ENCODE measurements around the gene MYO10. TPM values are rescaled to one million over a fixed set of nuclear protein-coding genes. Genes with fewer than 3 reads are reported as not detected.

Gene MYO10
- total RNA-seq, 1 experiment from 2014 or later: 9.3 TPM

DNA sequence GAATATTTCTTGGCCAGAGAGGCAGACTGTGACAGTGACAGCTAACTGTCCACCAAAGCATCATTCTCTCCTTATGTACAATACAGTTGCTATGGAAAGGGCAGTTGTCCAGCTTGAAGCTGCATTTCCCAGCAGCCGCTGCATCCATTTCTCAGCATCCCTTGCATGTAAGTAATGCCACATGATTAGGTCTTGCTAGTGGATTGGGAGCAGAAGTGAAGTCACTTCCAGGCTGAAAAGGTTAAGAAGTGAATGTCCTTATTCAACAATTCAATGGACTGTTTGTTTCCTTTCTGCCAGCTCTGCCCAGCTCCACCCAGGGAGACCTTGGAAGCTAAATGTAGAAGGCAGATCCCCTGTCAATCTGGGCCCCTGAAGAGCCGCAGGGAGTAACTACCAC, 293.2 kb downstream of the MYO10 start:
- Histone ChIP-seq H3K9me3 (replicated peaks) (no peaks in the 10 kb centered on the region), H3K27ac (no peak overlapping the region), H3K36me3 (no peaks in the 10 kb centered on the region), H3K4me1 (no peaks in the 10 kb centered on the region), H3K27me3 (no peaks in the 10 kb centered on the region), H3K4me3 (no peak overlapping the region)
- no peak for DNase-seq

DNA sequence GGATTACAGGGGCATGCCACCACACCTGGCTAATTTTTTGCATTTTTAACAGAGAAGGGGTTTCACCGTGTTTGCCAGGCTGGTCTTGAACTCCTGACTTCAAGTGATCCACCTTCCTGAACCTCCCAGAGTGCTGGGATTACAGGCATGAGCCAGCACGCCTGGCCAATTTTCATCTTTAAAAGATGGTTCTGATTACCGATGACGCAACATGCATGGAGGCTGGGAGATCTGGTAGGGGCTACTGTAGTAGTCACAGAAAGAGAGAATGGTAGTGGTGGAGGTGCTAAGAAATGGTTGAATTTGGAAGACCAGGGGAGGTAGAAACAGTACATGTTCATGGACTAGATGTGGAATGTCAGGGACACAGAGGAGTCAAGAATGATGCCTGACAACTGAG, 296.9 kb downstream of the MYO10 start:
- DNase-seq: no peak
- Histone ChIP-seq H3K27me3 (no peaks in the 10 kb centered on the region), H3K4me1 (no peaks in the 10 kb centered on the region), H3K27ac (no peak overlapping the region), H3K9me3 (replicated peaks) (no peaks in the 10 kb centered on the region), H3K4me3 (no peak overlapping the region), H3K36me3 (no peaks in the 10 kb centered on the region)

DNA sequence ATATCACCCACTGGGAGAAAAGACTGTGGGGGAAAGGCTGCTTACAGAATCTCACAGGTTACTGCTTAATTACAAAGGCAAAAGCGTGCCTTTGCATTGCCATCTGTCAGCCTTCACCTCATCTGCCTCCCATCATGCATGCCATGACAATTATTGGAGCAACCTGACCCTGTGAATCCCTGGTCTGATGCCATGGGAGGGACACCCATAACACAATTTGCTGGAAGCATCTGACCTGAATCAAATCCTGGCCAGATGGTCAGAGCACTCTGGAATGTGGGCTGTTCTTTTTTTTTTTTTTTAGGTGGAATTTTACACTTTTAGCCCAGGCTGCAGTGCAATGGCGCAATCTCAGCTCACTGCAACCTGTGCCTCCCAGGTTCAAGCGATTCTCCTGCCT, 307.7 kb downstream of the MYO10 start:
- DNase-seq: no peak
- H3K36me3 ChIP-seq: no peaks in the 10 kb centered on the region
- no peaks in the 10 kb centered on the region for H3K27me3 ChIP-seq
- no peaks in the 10 kb centered on the region for H3K4me1 ChIP-seq
- H3K27ac ChIP-seq: no peak overlapping the region
- H3K9me3 ChIP-seq (replicated peaks): no peaks in the 10 kb centered on the region
- H3K4me3 ChIP-seq: no peak overlapping the region

DNA sequence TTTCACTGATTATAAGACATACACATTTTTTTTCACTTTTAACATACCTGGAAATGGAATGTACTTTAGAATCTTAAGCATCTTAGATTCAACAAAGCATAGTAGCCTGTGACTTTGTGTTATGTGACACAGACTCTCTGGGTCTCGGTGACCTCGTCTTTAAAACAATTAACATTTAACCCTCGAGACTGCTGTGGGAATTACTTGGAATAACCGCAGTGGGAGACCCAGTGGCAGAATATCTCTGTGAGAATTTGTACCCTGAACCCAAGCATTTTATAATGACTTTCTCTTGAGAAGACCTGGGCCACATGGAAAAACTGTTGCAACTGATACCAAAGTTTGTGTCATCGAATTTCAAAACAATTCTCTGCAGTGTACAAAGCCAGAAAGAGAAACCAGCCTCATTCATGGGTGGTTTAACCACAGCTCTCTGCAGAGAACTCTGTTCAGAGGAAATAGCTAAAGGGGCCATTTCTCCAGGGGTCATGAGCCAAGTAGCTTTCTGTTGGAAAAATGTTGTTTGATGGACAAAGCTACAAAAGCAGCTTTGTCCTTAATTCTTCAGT, 309.3 kb downstream of the MYO10 start:
- H3K27ac ChIP-seq: no peak overlapping the region
- H3K4me1 ChIP-seq: no peaks in the 10 kb centered on the region
- no peak overlapping the region for H3K4me3 ChIP-seq
- no peaks in the 10 kb centered on the region for H3K9me3 ChIP-seq (replicated peaks)
- H3K27me3 ChIP-seq: no peaks in the 10 kb centered on the region
- no peaks in the 10 kb centered on the region for H3K36me3 ChIP-seq
- DNase-seq: no peak

DNA sequence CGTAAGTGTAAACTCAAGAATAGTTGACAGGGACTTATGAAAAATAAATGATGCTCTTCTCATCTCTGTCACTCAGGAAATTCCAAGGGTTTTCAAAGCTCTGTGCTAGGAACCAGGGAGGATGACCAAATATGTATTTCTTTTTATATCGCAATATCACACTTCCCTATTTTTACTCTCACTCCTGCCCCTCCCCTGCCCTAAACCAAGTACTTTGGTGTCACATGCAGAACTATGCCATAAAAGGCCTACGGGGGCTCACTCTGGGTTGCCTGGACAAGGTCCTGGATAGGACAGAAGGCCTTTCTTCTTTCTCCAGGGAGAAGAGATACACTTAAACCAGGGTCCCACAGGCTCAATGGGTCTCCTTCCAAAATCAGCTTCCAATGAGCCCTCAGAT, 311.0 kb downstream of the MYO10 start:
- Histone ChIP-seq H3K4me1 (no peaks in the 10 kb centered on the region), H3K4me3 (no peak overlapping the region), H3K9me3 (replicated peaks) (no peaks in the 10 kb centered on the region), H3K27ac (no peak overlapping the region), H3K36me3 (no peaks in the 10 kb centered on the region), H3K27me3 (no peaks in the 10 kb centered on the region)
- no peak for DNase-seq

DNA sequence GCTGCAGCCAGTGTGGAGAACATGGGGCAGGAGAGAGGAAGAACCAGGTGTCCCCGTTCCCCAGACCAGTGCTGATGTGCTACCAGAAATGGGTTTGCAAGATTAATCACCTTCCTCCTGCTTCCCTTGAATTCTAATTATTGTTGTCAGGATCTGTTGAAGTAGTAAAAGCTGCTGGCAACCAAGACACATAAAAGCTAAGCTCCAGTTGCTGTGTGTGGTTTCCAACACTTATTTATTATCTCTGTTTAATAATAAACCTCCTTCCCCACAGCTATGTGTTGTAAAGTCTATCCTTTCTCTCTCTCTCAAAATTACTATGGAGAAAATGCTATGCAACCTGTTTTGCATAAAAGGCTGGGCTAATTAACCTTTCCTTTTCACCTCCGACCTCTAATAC, 317.0 kb downstream of the MYO10 start:
- H3K27ac ChIP-seq: no peak overlapping the region
- H3K9me3 ChIP-seq (replicated peaks): no peaks in the 10 kb centered on the region
- no peaks in the 10 kb centered on the region for H3K27me3 ChIP-seq
- no peak for DNase-seq
- no peaks in the 10 kb centered on the region for H3K36me3 ChIP-seq
- H3K4me1 ChIP-seq: no peaks in the 10 kb centered on the region
- no peak overlapping the region for H3K4me3 ChIP-seq

DNA sequence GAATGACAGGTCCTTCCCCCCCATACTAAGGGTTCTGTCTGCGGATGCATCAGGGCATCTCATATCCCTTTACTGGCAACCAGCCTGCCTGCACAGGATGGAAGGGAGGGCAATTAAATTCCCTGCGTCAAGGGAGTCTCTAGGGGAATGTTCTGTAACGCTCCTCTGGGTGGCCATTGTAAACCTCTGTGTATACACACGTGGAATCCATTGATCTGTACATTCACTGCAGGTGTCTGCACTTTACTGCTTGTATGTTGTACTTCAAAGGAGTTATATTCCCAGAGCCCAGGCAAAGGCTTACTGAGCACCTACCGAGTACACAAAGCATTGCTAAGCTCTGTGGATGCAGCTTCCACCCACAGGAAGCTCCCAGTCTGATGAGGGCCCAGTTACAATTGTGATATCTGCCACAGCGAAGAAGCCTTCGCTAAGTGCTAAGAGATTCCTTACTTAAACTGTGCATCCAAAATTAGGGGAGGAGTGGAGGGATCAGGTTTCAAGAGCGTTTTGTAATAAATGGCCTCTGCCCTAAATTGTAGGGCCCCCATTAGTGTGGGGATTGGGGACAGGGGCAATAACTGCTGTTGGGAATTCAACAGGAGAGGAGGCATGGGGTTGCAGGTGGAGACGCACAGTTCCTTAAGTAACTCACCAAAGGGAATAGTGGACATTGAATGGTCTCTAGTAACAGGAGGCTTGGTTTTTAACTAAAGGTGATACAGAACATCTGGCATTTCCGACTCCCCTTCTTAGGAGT, 317.8 kb downstream of the MYO10 start:
- no peak overlapping the region for H3K27ac ChIP-seq
- H3K4me3 ChIP-seq: no peak overlapping the region
- no peaks in the 10 kb centered on the region for H3K4me1 ChIP-seq
- no peaks in the 10 kb centered on the region for H3K9me3 ChIP-seq (replicated peaks)
- no peaks in the 10 kb centered on the region for H3K36me3 ChIP-seq
- no peaks in the 10 kb centered on the region for H3K27me3 ChIP-seq
- DNase-seq: no peak

DNA sequence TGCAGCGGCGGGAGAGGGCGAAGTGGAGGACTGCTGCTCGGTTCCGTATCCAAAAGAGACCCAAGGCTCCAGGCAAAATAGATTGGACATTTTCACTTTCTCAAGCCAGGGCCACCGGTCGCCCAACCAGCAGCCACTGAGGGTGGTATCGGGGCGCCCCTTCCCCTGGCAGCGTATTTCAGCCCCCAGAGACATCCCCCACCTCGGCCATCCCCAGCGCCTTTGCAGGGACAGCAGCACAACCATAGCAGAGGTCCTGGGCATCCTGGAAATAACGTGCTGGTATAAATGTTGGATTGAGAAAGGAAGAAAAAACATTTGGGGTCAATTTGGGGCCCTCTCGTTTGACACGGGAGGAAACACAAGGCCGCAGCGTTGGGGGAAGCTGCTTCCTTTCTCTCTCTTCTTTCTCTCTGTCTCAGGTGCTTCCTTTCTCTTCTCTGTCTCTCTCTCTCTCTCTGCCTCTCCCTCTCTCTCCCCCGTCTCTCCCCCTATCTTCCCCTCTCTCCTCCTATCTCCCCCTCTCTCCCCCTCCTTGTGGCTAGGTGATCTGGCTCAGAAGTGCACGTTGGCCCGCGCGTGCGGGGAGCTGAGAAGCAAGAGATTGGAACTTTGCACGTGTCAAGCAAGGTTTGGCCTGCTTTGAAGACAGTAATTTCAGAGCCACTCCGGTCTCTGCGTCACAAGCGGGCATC, 318.7 kb downstream of the MYO10 start:
- Histone ChIP-seq H3K4me1 (no peaks in the 10 kb centered on the region), H3K4me3 (peak overlapping the region; percentile 58), H3K27ac (no peak overlapping the region), H3K9me3 (replicated peaks) (no peaks in the 10 kb centered on the region), H3K27me3 (no peaks in the 10 kb centered on the region), H3K36me3 (no peaks in the 10 kb centered on the region)
- DNase-seq: no peak

DNA sequence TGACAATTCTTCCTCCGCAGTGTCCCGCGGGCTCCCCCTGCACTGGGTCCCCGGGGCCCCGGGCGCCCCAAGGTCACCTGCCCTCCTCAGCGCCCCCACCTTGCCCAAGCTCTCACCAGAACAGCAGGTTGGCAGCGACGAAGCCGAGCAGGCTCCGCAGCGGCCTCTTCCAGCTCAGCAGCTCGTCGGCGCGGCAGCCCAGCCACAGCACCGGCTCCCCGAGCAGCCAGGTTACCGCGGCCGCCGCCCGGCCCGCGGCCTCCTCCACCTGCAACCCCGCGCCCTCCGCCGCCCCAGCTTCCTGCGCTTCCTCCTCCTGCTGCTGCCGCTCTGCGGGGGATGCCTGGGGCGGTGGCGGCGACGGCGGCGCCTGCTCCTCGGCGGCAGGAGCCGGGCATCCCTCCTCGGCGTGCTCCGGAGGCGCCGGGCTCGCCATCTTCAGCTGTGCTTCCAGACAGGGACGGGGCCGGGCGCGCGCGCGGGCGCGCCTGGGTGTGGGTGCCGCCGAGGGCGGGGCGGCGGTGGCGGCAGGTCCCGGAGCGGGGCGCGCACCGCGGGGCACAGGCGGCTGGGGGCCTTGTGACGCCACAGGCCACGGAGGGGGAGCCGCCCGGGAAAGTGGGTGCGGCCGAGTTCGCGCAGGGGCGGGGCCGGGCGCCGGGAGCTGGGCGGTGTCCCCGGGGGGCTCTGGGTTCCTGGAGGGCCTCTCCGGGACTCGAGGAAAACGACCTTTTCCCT, 319.4 kb downstream of the MYO10 start, which contains the start of gene RETREG1:
Gene RETREG1, minus strand, starts transcription at position 462 of the 738 bp plus-strand sequence. Its CDS starts 26 bp downstream, at position 436.
- Histone ChIP-seq H3K36me3 (no peaks in the 10 kb centered on the region), H3K9me3 (replicated peaks) (no peaks in the 10 kb centered on the region), H3K27me3 (no peaks in the 10 kb centered on the region), H3K4me3 (peak within 1 kb of the TSS; percentile 58), H3K27ac (no peak within 1 kb of the TSS), H3K4me1 (no peaks in the 10 kb centered on the region)
- DNase-seq: peak; percentile 28 to 37

DNA sequence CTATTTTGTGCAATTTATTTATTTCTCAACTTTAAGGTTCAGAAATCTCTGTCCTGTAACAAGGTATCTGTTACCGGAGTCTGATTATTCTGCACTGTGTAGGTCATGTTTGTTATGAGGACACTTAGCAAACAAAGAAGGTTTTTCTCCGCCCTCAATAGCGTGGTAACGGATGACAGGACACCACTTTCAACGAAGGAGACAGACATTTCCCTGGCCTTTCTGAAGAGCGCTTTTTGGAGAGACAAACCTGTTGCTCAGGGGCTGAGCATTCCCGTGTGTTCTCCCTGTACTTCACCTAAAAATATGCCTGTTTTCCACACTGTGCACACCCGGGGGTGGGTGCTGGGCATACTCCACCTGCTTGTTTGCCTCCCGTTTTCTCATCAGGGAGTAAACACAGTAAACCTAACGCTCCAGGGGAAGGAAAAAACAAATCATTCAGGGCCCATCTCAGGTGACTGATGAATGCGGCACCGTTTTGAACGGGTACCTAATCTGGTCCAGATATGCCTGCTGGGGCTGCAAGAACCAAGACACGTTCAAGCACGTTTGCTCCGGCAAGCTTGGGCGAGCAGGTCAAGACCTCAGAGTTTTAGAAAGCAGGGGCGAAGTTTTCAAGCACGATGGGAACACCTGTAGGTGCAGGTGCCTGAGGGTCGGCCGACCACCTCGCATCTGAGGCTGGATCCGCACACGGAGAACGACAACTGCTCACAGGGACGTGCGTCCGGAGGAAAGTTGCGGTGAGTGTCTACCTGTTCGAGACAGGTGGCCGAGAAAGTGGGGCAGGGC, 320.1 kb downstream of the MYO10 start:
- no peak for DNase-seq
- H3K4me3 ChIP-seq: peak overlapping the region; percentile 58
- H3K4me1 ChIP-seq: no peaks in the 10 kb centered on the region
- H3K27me3 ChIP-seq: no peaks in the 10 kb centered on the region
- no peaks in the 10 kb centered on the region for H3K9me3 ChIP-seq (replicated peaks)
- no peak overlapping the region for H3K27ac ChIP-seq
- no peaks in the 10 kb centered on the region for H3K36me3 ChIP-seq

DNA sequence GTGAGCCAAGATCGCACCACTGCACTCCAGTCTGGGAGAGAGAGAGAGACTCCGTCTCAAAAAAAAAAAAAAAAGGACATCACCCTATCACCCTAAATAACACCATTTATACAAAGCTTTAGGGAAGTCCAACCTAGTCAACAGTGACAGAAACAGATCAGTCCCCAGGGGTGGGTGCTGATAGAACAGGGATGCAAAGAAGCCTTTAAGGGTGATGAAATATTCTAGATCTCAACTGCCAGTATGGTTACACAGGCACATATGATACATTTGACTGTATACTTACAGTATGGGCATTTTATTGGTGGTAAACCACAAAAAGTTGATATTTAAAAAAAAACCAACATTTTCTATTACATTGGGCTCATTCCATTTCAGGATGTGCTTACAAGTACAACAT, 324.1 kb downstream of the MYO10 start:
- no peak overlapping the region for H3K4me3 ChIP-seq
- no peak overlapping the region for H3K27ac ChIP-seq
- no peaks in the 10 kb centered on the region for H3K4me1 ChIP-seq
- H3K9me3 ChIP-seq (replicated peaks): no peaks in the 10 kb centered on the region
- H3K36me3 ChIP-seq: no peaks in the 10 kb centered on the region
- no peak for DNase-seq
- H3K27me3 ChIP-seq: no peaks in the 10 kb centered on the region

Data from SJCRH30 (cell line).